HG03066 (cell line): ENCODE data around the gene IP6K1.
"Not testable (repeated sequence)": the region's sequence is repeated elsewhere in the genome, so short reads cannot be mapped to it uniquely, and the experiment has no call there.

ENCODE experiments used
- ATAC-seq: cut with Tn5 transposase; IDR thresholded peaks from one replicate; pipeline ENCODE4 v1.9.1; 2021; ENCODE audit warnings: low read depth; ENCODE audit not compliant: unreplicated experiment

Gene IP6K1

GRCh38 chr3:49714728-49715550 is 71.4 kb downstream of the IP6K1 start:
- no peak for ATAC-seq

GRCh38 chr3:49713336-49714105 is 72.8 kb downstream of the IP6K1 start:
- ATAC-seq: no peak

DNA sequence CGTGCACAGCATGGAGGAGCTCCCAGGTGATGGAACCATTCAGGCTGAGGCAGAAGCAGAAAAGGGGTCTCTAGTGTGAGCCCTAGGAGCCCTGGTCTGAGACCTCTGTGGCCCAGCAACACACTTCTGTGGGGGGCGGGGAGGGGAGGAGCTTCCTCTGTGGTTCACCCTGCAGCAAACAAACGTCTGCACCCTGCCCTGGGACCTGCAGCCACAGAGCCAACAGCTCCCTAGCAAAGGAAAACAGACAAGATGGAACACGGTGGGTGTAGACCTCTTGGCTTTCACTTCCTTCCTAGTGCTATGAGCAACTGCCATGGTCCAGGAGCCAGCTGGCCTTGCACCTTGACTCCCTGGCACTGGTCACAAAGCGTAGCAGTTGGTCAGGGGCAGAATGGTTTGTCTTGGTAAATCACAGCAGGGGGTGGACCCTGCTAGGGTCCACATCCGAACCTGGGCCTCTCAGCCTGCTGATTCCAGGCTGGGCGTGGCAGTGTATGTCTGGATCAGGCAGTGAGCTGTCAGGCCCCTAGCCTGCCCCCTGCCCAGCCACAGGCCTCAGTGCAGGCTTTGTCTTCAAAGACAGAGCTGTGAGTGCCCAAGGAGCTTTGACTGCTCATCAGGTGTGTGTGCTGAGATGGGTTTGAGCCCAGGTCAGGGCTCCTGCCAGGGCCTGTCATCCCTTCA is 73.6 kb downstream of the IP6K1 start:
- ATAC-seq: no peak

DNA sequence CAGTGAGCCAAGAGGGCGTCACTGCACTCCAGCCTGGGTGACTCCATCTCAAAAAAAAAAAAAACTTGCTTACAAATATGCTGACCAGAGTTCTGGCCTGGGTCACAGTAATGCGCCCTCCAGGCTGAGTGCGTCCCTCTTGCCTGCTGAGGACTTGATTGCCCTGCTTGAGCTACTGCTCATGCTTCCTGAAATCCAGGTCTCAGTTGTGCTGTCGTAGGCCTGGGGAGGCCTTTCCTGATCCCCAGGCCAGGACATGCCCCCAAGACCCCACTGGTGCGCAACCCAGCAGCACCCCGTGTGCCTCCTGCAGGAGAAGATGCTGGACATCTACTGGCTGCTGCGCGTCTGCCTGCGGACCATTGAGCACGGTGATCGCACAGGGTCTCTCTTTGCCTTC is 74.2 kb downstream of the IP6K1 start:
- no peak for ATAC-seq

GRCh38 chr3:49711489-49711888 is 74.9 kb downstream of the IP6K1 start:
- no peak for ATAC-seq

DNA sequence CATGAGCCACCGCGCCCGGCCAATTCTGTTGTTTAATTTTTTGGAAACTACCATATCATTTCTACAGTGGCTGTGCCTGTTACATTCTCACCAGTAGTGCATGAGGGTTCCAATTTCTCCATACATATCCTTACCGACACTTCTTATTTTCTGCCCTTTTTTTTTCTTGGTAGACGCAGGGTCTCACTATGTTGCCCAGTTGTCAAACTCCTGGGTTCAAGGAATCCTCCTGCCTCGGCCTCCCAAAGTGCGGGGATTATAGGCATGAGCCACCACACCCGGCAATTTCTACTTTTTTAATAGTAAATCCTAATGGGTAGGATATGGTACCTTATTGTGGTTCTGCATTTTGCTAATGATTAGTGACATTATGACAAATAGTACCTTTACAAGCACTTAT is 76.5 kb downstream of the IP6K1 start:
- ATAC-seq: no peak

- ATAC-seq: no peak
Measured at GRCh38 chr3:49707113-49707480, 79.2 kb downstream of the IP6K1 start.

DNA sequence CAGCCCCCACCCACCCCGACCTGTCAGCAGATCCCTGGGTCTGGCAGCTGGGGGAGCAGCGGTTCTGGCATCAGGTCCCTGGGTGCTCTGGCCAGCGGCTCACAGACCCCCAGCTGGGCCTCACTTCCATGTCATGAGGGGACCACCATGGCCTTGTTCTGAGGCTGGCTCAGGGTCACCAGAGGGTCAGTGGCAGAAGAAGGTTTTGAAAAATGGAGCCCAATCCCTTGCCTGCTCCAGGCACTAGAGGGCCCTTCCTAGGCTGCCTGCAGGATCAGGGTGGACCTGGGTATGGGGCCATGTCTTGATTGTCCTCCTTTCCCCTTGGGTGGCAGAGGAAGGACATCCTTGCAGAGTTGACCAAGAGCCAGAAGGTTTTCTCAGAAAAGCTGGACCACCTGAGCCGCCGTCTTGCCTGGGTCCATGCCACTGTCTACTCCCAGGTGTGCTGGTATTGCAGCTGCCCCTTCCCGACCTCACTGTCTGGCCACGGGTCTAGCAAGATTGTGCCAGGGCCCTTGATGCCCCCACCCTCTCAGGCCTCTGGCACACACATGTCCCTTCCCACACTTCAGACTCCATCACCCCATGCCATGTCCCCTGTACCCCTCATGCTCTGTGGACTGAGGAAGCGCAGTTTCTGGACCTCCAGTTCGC is 79.8 kb downstream of the IP6K1 start:
- ATAC-seq: no peak

DNA sequence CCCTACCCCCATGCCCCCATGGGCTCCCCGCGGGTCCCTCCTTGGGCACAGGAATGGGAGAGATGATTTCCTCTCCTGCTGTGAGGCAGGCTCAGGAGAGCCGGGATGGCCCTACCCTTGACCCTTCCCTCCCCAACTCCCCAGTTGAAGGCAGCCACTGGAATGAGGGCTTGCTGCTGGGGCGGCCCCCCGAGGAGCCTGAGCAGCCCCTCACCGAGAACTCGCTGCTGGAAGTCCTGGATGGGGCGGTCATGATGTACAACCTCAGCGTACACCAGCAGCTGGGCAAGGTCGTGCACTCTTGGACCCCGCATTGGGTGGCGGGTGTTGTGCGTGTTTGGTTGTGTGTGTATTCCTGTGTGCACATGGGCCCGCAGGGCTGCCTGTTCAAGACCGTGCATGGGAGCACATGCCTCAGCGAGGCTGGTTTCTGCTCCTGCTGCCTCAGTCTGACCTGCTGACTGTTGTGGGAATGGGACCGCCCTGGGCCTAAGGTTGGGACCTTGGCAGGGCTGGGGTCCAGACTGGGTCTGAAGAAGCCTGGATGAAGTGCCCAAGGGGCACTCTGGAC is 80.9 kb downstream of the IP6K1 start:
- no peak for ATAC-seq

DNA sequence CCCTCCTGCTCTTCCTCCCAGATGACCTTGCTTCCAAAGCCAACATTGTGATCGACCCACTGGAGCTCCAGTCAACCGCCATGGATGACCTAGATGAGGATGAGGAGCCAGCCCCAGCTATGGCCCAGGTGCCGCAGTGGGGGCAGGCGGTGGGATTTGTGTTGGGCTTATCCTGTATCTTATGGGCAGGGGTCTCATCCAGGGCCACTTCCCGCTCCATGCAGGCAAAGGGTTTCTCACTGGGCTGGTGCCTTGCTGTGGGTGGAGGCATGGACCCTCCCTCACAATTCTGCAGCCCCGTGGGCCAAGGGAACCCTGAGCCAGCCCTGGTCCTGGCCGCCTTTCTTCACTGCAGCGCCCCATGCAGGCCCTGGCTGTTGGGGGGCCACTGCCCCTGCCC is 81.7 kb downstream of the IP6K1 start:
- ATAC-seq: no peak

DNA sequence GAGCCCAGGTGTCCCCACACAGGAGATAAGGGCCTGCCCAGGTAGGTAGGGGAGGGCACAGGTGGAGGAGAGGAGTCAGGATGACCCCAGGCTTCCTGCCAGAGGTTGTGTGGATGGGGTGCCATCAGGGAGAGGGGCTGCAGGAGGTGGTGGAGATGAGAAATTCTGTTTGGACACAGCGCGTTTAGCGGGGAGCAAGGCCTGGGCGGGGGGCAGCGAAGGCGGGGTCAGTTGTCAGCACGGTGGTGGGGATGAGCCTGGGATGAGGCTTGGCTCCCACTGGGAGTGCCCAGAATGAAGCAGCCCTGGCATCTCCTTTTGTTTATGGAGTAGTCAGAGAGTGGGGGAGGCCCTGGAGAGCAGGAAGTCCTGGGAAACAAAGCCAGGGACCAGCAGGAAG is 82.4 kb downstream of the IP6K1 start:
- no peak for ATAC-seq

- ATAC-seq: peak; percentile 71
Measured at GRCh38 chr3:49703443-49703927, 82.9 kb downstream of the IP6K1 start.

DNA sequence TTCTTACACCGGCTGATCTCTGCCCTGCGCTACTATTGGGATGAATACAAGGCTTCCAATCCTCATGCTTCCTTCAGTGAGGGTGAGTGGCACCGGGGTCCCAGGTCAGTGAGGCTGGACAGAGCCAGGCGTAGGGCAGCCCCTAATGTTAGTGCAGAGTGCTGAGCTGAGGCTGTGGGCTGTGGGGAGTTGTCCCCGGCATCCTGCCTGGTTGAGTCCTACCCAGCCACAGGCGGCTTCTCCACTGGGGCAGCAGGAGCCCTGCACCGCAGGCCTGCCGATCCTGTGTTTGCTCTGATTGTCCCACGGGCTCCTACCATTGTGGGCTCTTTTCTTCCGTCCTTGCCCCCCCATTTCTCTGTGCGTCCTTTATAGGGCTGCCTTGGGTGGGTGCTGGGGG is 83.7 kb downstream of the IP6K1 start:
- ATAC-seq: no peak

DNA sequence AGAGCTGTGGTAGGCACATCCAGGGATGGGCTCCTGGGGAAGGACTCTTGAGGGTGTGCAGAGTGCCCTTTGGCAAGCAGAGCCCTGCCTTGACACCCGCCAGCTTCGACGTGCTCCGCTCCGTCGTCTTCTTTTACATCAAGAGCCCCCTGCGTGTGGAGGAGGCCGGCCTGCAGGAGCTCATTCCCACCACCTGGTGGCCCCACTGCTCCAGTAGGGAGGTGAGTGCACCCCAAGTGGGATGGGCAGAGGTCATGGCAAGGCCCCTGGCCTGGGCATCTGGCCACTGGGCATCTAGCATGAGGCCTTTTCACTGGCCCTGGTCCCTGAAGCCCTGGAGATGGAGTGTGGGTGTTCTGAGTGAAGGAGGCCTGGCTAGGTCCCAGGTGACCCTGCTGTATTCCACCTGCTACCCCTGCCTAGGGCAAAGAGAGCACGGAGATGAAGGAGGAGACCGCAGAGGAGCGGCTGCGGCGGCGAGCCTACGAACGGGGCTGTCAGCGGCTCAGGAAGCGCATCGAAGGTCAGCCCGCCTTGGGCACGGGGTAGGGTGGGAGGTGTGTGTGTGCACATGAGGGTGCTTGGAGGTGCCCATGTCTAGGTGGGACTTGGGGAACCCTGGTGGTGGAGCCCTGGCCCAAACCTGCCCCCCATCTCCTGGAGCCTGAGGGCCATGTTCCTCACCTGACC is 84.8 kb downstream of the IP6K1 start:
- ATAC-seq: no peak

- no peak for ATAC-seq
Measured at GRCh38 chr3:49700453-49701128, 85.8 kb downstream of the IP6K1 start.

DNA sequence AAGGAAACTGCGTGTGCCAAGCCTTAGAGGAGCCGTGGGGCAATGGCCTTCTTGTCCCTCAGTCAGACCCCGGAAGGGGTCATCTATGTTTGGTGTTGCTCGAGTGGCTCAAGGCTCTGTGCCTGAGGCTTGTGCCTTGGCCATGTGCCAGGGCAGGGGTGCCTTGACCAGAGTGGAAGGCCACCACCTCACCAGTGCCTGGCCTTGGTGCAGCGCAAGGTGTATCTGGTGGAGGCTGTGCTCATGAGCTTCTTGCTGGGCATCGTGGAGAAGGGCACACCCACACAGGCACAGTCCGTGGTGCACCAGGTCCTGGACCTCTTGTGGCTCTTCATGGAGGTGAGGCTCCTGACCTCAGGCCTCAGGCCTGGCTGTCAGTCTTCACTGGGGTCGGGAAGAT is 86.3 kb downstream of the IP6K1 start:
- ATAC-seq: no peak

DNA sequence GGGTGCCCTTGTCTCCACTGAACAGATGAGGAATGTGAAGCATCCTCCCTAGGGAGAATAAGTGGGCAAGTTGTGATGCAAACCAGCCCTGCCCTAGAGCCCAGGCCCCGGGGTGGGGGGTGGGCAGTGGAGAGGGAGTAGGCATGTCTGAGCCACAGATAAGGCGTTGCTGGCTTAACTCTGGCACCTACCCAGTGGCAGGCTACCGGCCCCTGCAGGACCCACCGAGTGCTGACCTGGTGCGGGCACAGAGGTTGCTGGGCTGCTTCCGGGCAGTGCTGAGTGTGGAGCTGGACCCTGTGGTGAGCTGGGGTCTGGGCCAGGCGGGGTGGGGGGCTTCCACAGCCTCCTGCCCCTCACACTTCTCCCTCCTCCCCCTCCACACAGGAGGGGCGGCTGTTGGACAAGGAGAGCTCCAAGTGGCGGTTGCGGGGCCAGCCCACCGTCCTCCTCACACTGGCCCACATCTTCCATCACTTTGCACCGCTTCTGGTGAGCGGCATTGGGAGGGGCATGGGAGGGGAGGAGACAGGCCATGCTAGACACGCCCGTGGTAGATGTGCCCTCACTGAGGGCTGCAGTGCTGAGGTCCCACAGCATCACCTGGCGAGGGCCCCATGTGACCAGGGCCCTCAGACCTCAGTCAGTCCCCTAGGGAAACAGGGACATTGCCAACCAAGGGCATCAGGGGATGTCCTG is 86.9 kb downstream of the IP6K1 start:
- no peak for ATAC-seq

DNA sequence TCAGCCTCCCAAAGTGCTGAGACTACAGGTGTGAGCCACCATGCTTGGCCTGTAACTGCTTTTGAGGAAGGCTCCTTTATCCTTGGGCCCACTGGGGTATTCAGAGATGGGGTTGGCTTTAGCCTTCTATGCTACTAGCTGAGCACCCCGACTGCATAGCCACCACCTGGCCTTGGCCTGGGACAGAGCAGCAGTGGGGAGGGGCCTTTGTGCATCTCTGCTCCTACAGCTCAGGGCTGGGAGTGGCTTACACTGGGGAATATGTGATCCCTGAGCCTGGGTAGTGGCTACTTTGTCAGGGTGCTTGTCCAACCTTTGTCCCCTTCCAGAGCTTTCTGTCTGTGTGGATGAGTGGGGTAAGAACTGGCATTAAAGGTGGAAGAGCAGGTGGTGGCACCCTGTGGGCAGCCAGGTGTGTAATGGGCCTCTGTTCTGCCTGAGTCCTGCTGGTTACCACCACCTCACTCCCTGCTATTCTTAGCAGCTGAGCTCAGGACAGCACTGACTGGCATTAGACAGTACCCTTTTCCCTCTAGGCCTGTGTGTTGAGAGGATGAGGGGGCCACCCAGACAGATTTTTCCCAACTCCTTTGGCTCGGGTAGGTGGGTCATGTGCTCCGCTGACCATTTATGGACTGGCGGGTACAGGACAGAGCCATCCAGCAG is 90.9 kb downstream of the IP6K1 start:
- ATAC-seq: not testable (repeated sequence)
